Colonic mucosa (tissue), 4 donors: ENCODE measurements around the gene ARID5B. TPM values are rescaled to one million over a fixed set of nuclear protein-coding genes. Genes with fewer than 3 reads are reported as not detected.

ENCODE experiments used
- DNase-seq: peaks from one replicate; pipeline ENCODE4 v3.0.0-alpha.2; 2020
- H3K27ac ChIP-seq: fragments of 200-600 bp; one replicate; pipeline ENCODE4 v1.8.0; 2021
- H3K27me3 ChIP-seq: fragments of 200-600 bp; one replicate; pipeline ENCODE4 v1.8.0; 2021
- H3K36me3 ChIP-seq: fragments of 200-600 bp; one replicate; pipeline ENCODE4 v1.8.0; 2021
- H3K4me1 ChIP-seq: fragments of 200-600 bp; one replicate; pipeline ENCODE4 v1.8.0; 2021; ENCODE audit warnings: mild to moderate bottlenecking
- H3K4me3 ChIP-seq: fragments of 200-600 bp; one replicate; pipeline ENCODE4 v1.8.0; 2021
- H3K9ac ChIP-seq, 2 donors: one replicate each; pipeline ENCODE4 v1.7.0; 2013; ENCODE audit warnings: control low read depth in 2 of 2, low read depth in 2 of 2, low read length in 2 of 2
- H3K9me3 ChIP-seq: fragments of 200-600 bp; one replicate; pipeline ENCODE4 v1.8.0; 2021
- intact Hi-C: fragments of 100-400 bp; cut with DNase I; formaldehyde crosslinking; loops from one replicate; pipeline ENCODE4 v1.14.1; 2022
- total RNA-seq, 2 donors: library from RNA; stranded (reverse); fragmentation: NEBNext Ultra II Directional in 1 of 2; extraction: Animal tissue kit (Norgen Biotek cat#: 25700) in 1 of 2; gene quantifications; one replicate each; pipeline ENCODE4 v1.2.1, GENCODE V29; 2021
- TF ChIP-seq, protein P1 (sequence below): fragments of 200-600 bp; IDR thresholded peaks from one replicate; pipeline ENCODE4 v1.8.0; 2022; ENCODE audit warnings: antibody characterized with exemption, mild to moderate bottlenecking
- donor health status: healthy.
- donor health status: DM: no; HTN: no; CAD: no.
- donor health status: DM: no; HTN: no; CAD: no.

Gene ARID5B
- total RNA-seq, 2 donors from 2014 or later: 18.8 to 27.2 TPM

DNA sequence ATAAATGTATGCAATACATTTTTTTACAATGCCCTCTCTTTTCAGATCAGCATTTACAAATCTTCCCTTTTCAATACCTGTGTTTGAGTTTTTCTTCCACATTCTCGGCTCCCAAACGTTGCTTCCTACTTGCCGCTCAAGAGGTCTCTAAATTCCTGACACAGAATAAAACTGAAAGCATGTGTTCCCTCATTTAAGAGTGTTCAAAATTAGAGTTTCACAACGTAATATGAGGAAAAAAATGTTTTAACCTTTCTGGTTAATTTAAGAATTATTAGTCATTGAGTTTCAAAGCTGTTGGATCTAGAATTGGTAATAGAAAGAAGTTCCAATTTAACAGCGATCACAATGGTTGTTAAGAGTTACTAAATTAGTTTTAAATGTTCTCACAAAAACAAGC, 100.4 kb downstream of the ARID5B start:
- H3K4me3 ChIP-seq: no peak overlapping the region
- H3K4me1 ChIP-seq: peaks cover 5% of the 10 kb centered on the region
- no peaks in the 10 kb centered on the region for H3K9me3 ChIP-seq
- H3K27ac ChIP-seq: no peak overlapping the region
- TF ChIP-seq, protein P1, sequence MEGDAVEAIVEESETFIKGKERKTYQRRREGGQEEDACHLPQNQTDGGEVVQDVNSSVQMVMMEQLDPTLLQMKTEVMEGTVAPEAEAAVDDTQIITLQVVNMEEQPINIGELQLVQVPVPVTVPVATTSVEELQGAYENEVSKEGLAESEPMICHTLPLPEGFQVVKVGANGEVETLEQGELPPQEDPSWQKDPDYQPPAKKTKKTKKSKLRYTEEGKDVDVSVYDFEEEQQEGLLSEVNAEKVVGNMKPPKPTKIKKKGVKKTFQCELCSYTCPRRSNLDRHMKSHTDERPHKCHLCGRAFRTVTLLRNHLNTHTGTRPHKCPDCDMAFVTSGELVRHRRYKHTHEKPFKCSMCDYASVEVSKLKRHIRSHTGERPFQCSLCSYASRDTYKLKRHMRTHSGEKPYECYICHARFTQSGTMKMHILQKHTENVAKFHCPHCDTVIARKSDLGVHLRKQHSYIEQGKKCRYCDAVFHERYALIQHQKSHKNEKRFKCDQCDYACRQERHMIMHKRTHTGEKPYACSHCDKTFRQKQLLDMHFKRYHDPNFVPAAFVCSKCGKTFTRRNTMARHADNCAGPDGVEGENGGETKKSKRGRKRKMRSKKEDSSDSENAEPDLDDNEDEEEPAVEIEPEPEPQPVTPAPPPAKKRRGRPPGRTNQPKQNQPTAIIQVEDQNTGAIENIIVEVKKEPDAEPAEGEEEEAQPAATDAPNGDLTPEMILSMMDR: no peak
- no peak overlapping the region for H3K9ac ChIP-seq
- intact Hi-C loops: no loop called here
- no peak for DNase-seq
- H3K36me3 ChIP-seq: no peaks in the 10 kb centered on the region
- no peaks in the 10 kb centered on the region for H3K27me3 ChIP-seq

GRCh38 chr10:62002753-62003152, 101.3 kb downstream of the ARID5B start:
- no peaks in the 10 kb centered on the region for H3K27me3 ChIP-seq
- H3K27ac ChIP-seq: no peak overlapping the region
- no peaks in the 10 kb centered on the region for H3K36me3 ChIP-seq
- H3K4me1 ChIP-seq: peaks cover 5% of the 10 kb centered on the region
- H3K9ac ChIP-seq: no peak overlapping the region
- intact Hi-C loops: no loop called here
- TF ChIP-seq, protein P1: no peak
- H3K4me3 ChIP-seq: no peak overlapping the region
- H3K9me3 ChIP-seq: no peaks in the 10 kb centered on the region
- DNase-seq: no peak

GRCh38 chr10:62004042-62004441, 102.5 kb downstream of the ARID5B start:
- no peak for DNase-seq

GRCh38 chr10:62005281-62005680, 103.8 kb downstream of the ARID5B start:
- peaks cover 5% of the 10 kb centered on the region for H3K4me1 ChIP-seq
- H3K4me3 ChIP-seq: no peak overlapping the region
- no peaks in the 10 kb centered on the region for H3K36me3 ChIP-seq
- DNase-seq: no peak
- TF ChIP-seq, protein P1: no peak
- H3K27me3 ChIP-seq: no peaks in the 10 kb centered on the region
- intact Hi-C loops: no loop called here
- no peak overlapping the region for H3K9ac ChIP-seq
- H3K9me3 ChIP-seq: no peaks in the 10 kb centered on the region
- no peak overlapping the region for H3K27ac ChIP-seq

More at GRCh38 chr10:62004042-62004441, 102.5 kb downstream of the ARID5B start:
- Histone ChIP-seq H3K36me3 (no peaks in the 10 kb centered on the region), H3K27me3 (no peaks in the 10 kb centered on the region), H3K4me1 (peaks cover 5% of the 10 kb centered on the region), H3K9ac (no peak overlapping the region), H3K9me3 (no peaks in the 10 kb centered on the region), H3K4me3 (no peak overlapping the region), H3K27ac (no peak overlapping the region)
- intact Hi-C loops: no loop called here
- TF ChIP-seq, protein P1: no peak

- H3K27ac ChIP-seq: no peak overlapping the region
- H3K36me3 ChIP-seq: no peaks in the 10 kb centered on the region
Observed at GRCh38 chr10:62005687-62006086, 104.2 kb downstream of the ARID5B start.

More at GRCh38 chr10:62005687-62006086, 104.2 kb downstream of the ARID5B start:
- no peak for DNase-seq
- Histone ChIP-seq H3K9me3 (no peaks in the 10 kb centered on the region), H3K9ac (no peak overlapping the region), H3K4me1 (peaks cover 5% of the 10 kb centered on the region), H3K27me3 (no peaks in the 10 kb centered on the region), H3K4me3 (no peak overlapping the region)
- intact Hi-C loops: no loop called here
- TF ChIP-seq, protein P1: no peak
